ENCODE results near the gene MBD2. TPM values are rescaled to one million over a fixed set of nuclear protein-coding genes. Genes with fewer than 3 reads are reported as not detected.

MBD2 gene
- total and polyA plus RNA-seq, 3 donors from 2014 or later: 59.1 to 106 (median 66.9) TPM

GRCh38 chr18:54192900-54193299 lies 31.6 kb downstream of the MBD2 start:
- Histone ChIP-seq H3K4me1 (no peaks in the 10 kb centered on the region), H3K9me3 (no peaks in the 10 kb centered on the region), H3K27me3 (no peaks in the 10 kb centered on the region), H3K4me3 (no peak overlapping the region), H3K27ac (no peak overlapping the region), H3K36me3 (ENCODE audit: low read depth, missing control alignments) (no peaks in the 10 kb centered on the region)
- TF ChIP-seq, protein P1, sequence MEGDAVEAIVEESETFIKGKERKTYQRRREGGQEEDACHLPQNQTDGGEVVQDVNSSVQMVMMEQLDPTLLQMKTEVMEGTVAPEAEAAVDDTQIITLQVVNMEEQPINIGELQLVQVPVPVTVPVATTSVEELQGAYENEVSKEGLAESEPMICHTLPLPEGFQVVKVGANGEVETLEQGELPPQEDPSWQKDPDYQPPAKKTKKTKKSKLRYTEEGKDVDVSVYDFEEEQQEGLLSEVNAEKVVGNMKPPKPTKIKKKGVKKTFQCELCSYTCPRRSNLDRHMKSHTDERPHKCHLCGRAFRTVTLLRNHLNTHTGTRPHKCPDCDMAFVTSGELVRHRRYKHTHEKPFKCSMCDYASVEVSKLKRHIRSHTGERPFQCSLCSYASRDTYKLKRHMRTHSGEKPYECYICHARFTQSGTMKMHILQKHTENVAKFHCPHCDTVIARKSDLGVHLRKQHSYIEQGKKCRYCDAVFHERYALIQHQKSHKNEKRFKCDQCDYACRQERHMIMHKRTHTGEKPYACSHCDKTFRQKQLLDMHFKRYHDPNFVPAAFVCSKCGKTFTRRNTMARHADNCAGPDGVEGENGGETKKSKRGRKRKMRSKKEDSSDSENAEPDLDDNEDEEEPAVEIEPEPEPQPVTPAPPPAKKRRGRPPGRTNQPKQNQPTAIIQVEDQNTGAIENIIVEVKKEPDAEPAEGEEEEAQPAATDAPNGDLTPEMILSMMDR (IDR thresholded peaks at IDR 0.05): no peak
- no peak for TF ChIP-seq POLR2A (IDR thresholded peaks at IDR 0.05)
- intact Hi-C loops (cut with DNase I; ENCODE audit: low total_unique reads): no loop called here
- no peak for DNase-seq
- 86 to 88% methylated on average over 3 of the region's 3 CpGs for WGBS, 2 donors

DNA sequence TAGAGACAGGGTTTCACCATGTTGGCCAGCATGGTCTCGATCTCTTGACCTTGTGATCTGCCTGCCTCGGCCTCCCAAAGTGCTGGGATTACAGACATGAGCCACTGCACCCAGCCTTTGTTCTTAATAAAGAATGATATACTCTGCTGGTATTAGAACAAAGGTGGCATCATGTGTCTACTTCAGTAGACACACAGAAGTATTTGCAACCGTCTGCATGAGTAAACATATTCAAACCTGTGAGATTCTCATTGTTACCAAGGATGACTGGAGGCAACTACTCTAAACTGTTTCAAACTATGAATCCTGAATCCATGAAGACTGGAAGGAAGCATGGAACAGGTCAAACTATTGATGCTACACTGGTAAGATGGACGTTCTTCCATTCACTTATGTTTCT lies 32.1 kb downstream of the MBD2 start:
- no peak for DNase-seq
- H3K27ac ChIP-seq: no peak overlapping the region
- no peak for TF ChIP-seq POLR2A (IDR thresholded peaks at IDR 0.05)
- TF ChIP-seq, protein P1 (IDR thresholded peaks at IDR 0.05): no peak
- no peaks in the 10 kb centered on the region for H3K9me3 ChIP-seq
- H3K4me1 ChIP-seq: no peaks in the 10 kb centered on the region
- no peak overlapping the region for H3K4me3 ChIP-seq
- intact Hi-C loops (cut with DNase I; ENCODE audit: low total_unique reads): no loop called here
- H3K36me3 ChIP-seq (ENCODE audit: low read depth, missing control alignments): no peaks in the 10 kb centered on the region
- 90 to 97% methylated on average over 4 of the region's 4 CpGs for WGBS, 2 donors
- no peaks in the 10 kb centered on the region for H3K27me3 ChIP-seq

- TF ChIP-seq, protein P1 (IDR thresholded peaks at IDR 0.05): no peak
- TF ChIP-seq POLR2A (IDR thresholded peaks at IDR 0.05): no peak
- Histone ChIP-seq H3K27ac (no peak overlapping the region), H3K4me1 (no peaks in the 10 kb centered on the region), H3K9me3 (no peaks in the 10 kb centered on the region), H3K27me3 (no peaks in the 10 kb centered on the region), H3K4me3 (no peak overlapping the region), H3K36me3 (ENCODE audit: low read depth, missing control alignments) (no peaks in the 10 kb centered on the region)
- DNase-seq: no peak
- intact Hi-C loops (cut with DNase I; ENCODE audit: low total_unique reads): no loop called here
These were observed 33.1 kb downstream of the MBD2 start for GRCh38 chr18:54191352-54191751.

DNA sequence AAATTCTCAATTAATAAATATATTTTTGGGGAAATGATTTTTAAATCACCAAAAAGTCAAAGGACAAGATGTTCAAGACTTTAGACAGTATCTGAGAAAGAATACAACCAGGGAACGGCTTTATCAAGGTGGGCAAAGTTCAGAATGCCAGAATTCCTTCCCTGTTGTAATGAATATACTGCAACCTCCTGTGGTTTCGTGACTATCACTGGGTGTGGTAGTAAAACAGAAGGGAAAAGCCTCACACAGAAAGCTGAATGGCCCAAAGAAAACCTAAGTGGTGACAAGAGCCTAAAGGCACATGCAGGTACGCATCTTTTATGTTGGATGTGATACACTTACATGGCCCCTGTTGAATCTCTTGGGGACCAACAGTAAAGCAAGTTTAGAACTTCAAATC lies 37.1 kb downstream of the MBD2 start:
- 87 to 91% methylated on average over 3 of the region's 3 CpGs for WGBS, 2 donors
- Histone ChIP-seq H3K4me3 (no peak overlapping the region), H3K9me3 (no peaks in the 10 kb centered on the region), H3K4me1 (no peaks in the 10 kb centered on the region), H3K27me3 (no peaks in the 10 kb centered on the region), H3K36me3 (ENCODE audit: low read depth, missing control alignments) (no peaks in the 10 kb centered on the region), H3K27ac (no peak overlapping the region)
- no peak for TF ChIP-seq POLR2A (IDR thresholded peaks at IDR 0.05)
- TF ChIP-seq, protein P1 (IDR thresholded peaks at IDR 0.05): no peak
- DNase-seq: no peak
- intact Hi-C loops (cut with DNase I; ENCODE audit: low total_unique reads): no loop called here

DNA sequence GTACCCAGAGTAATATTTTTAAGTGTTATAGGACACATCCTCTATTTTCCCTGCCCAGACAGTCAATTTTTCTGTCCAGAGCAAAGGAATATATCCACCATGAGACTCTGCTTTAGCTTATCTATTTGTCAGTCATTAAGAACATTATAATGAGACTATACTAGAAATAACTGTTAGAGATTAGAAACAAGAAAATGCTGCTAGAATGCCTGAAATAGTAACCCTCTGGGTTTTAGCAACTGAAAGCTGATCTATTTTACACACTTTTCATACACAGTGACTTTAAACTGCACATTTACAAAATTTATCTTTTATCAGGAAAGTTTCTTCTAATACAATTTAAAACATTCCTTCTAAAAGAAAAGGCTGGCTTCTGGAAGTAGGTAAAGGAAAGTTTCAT lies 39.6 kb downstream of the MBD2 start:
- TF ChIP-seq POLR2A (IDR thresholded peaks at IDR 0.05): no peak
- TF ChIP-seq, protein P1 (IDR thresholded peaks at IDR 0.05): no peak
- no peaks in the 10 kb centered on the region for H3K4me1 ChIP-seq
- H3K27me3 ChIP-seq: no peaks in the 10 kb centered on the region
- H3K4me3 ChIP-seq: no peak overlapping the region
- no peaks in the 10 kb centered on the region for H3K36me3 ChIP-seq (ENCODE audit: low read depth, missing control alignments)
- DNase-seq: no peak
- no peak overlapping the region for H3K27ac ChIP-seq
- H3K9me3 ChIP-seq: no peaks in the 10 kb centered on the region
- intact Hi-C loops (cut with DNase I; ENCODE audit: low total_unique reads): no loop called here
